ENCODE measurements around the gene ARFGAP3. TPM values are rescaled to one million over a fixed set of nuclear protein-coding genes. Genes with fewer than 3 reads are reported as not detected.

ARFGAP3 gene
- total RNA-seq = 57.3 TPM
- long read RNA-seq, transcript ARFGAP3-201 (16 exons, 2,857 nt) = major isoform, 98 of 157 reads
- long read RNA-seq, partial matches to known transcripts = 24 of 157 reads
- long read RNA-seq, other reads (novel, unspliced or antisense) = 33 of 157 reads

GRCh38 chr22:42856865-42857704 lies at the start of gene ARFGAP3:
Gene ARFGAP3, minus strand, starts transcription at chr22:42857273. Its CDS starts 91 bp downstream, at chr22:42857182.
- peak; percentile 99 for DNase-seq (ENCODE audit: low spot score)

- no peak for DNase-seq (ENCODE audit: low spot score)
Measured at GRCh38 chr22:42905702-42906183, 48.7 kb upstream of the ARFGAP3 start.

GRCh38 chr22:42905217-42905616 lies 48.1 kb upstream of the ARFGAP3 start:
- no peak for DNase-seq (ENCODE audit: low spot score)

- no peak for DNase-seq (ENCODE audit: low spot score)
Measured at GRCh38 chr22:42904050-42904449, 47.0 kb upstream of the ARFGAP3 start.

GRCh38 chr22:42902875-42903510 lies 45.9 kb upstream of the ARFGAP3 start:
- no peak for DNase-seq (ENCODE audit: low spot score)

- DNase-seq (ENCODE audit: low spot score) = no peak
Measured at GRCh38 chr22:42901790-42902508, 44.9 kb upstream of the ARFGAP3 start.

- no peak for DNase-seq (ENCODE audit: low spot score)
Measured at GRCh38 chr22:42897960-42898359, 40.9 kb upstream of the ARFGAP3 start.

- DNase-seq (ENCODE audit: low spot score) = no peak
Measured at GRCh38 chr22:42895541-42895981, 38.5 kb upstream of the ARFGAP3 start.

GRCh38 chr22:42895087-42895486 lies 38.0 kb upstream of the ARFGAP3 start:
- no peak for DNase-seq (ENCODE audit: low spot score)

- no peak for DNase-seq (ENCODE audit: low spot score)
Measured at GRCh38 chr22:42893371-42894150, 36.5 kb upstream of the ARFGAP3 start.

GRCh38 chr22:42892571-42893316 lies 35.7 kb upstream of the ARFGAP3 start:
- DNase-seq (ENCODE audit: low spot score) = no peak

- no peak for DNase-seq (ENCODE audit: low spot score)
Measured at GRCh38 chr22:42892156-42892555, 35.1 kb upstream of the ARFGAP3 start.

- no peak for DNase-seq (ENCODE audit: low spot score)
Measured at GRCh38 chr22:42891696-42892095, 34.6 kb upstream of the ARFGAP3 start.

GRCh38 chr22:42891008-42891407 lies 33.9 kb upstream of the ARFGAP3 start:
- no peak for DNase-seq (ENCODE audit: low spot score)

- DNase-seq (ENCODE audit: low spot score) = no peak
Measured at GRCh38 chr22:42889304-42889703, 32.2 kb upstream of the ARFGAP3 start.

- no peak for DNase-seq (ENCODE audit: low spot score)
Measured at GRCh38 chr22:42887523-42888507, 30.7 kb upstream of the ARFGAP3 start.

GRCh38 chr22:42887120-42887519 lies 30.0 kb upstream of the ARFGAP3 start:
- DNase-seq (ENCODE audit: low spot score) = no peak

- DNase-seq (ENCODE audit: low spot score) = no peak
Measured at GRCh38 chr22:42885446-42885845, 28.4 kb upstream of the ARFGAP3 start.

All from mesenteric fat pad (tissue), 1 donor.